Stomach (tissue), 9 donors: Measurements from ENCODE around the gene ZNF783. TPM values are rescaled to one million over a fixed set of nuclear protein-coding genes. Genes with fewer than 3 reads are reported as not detected.

Source experiments
- DNase-seq, 2 donors: peaks; one replicate each; pipeline versions ENCODE4 v3.0.0 to v3.0.0-alpha.2; 2013 to 2019
- H3K27ac ChIP-seq, 5 donors: fragments of 200-600 bp in 4 of 5; sonication (generic) in 4 of 5; one replicate each; pipeline ENCODE4 v1.5.1; 2013 to 2019; ENCODE audit warnings: mild to moderate bottlenecking in 1 of 5, moderate library complexity in 1 of 5
- H3K27me3 ChIP-seq, 3 donors: fragments of 200-600 bp; sonication (generic); one replicate each; pipeline ENCODE4 v1.5.1; 2017 to 2019; ENCODE audit warnings: mixed run types in 1 of 3
- H3K36me3 ChIP-seq, 4 donors: fragments of 200-600 bp; sonication (generic); 1 replicate in 3 of 4; 2 replicates in 1 of 4; pipeline ENCODE4 v1.5.1; 2016 to 2019
- H3K4me1 ChIP-seq, 4 donors: fragments of 200-600 bp; sonication (generic); one replicate each; pipeline ENCODE4 v1.5.1; 2016 to 2019
- H3K4me3 ChIP-seq, 4 donors: fragments of 200-600 bp; sonication (generic) in 3 of 4; one replicate each; pipeline ENCODE4 v1.5.1; 2016 to 2019; ENCODE audit warnings: mild to moderate bottlenecking in 1 of 4
- H3K9me3 ChIP-seq, 4 donors: fragments of 200-600 bp; sonication (generic); one replicate each; pipeline ENCODE4 v1.5.1; 2016 to 2019
- CTCF ChIP-seq, 7 experiments: fragments of 450-650 bp in 4 of 7; fragments of 200-600 bp in 3 of 7; sonication (generic) in 3 of 7; IDR thresholded peaks; one replicate each; pipeline ENCODE4 v1.5.1; 2016 to 2019; ENCODE audit warnings: antibody characterized with exemption in 7 of 7, control low read depth in 2 of 7, mild to moderate bottlenecking in 1 of 7
- EP300 ChIP-seq: sonication (generic); formaldehyde crosslinking; IDR thresholded peaks from one replicate; pipeline ENCODE4 v1.6.1; 2017; ENCODE audit warnings: antibody characterized with exemption
- POLR2A ChIP-seq, 4 donors: fragments of 450-650 bp; IDR thresholded peaks; one replicate each; pipeline ENCODE4 v1.6.1; 2016; ENCODE audit warnings: antibody characterized with exemption in 4 of 4, control low read depth in 2 of 4, mild to moderate bottlenecking in 1 of 4, moderate library complexity in 1 of 4
- POLR2AphosphoS5 ChIP-seq, 3 donors: sonication (generic); formaldehyde crosslinking; IDR thresholded peaks; one replicate each; pipeline ENCODE4 v1.6.1; 2016; ENCODE audit warnings: antibody characterized with exemption in 3 of 3
- WGBS, 5 donors: extraction: QIAGEN DNeasy Blood & Tissue Kit in 3 of 5; methylation state at CpG; one replicate each; pipeline versions ENCODE4 v1.1.5 to v1.1.7; 2013 to 2018; 5-methylcytosine and 5-hydroxymethylcytosine counted together
- intact Hi-C: fragments of 100-400 bp; cut with DNase I; formaldehyde crosslinking; loops from one replicate; pipeline ENCODE4 v1.15.1; 2023; ENCODE audit warnings: low total_unique reads
- polyA plus RNA-seq, 3 donors: library from polyadenylated mRNA; stranded (reverse); fragments of 200-250 nt; gene quantifications; one replicate each; pipeline ENCODE4 v1.2.3, GENCODE V29; 2013
- total RNA-seq, 5 donors: library from RNA; depleted of rRNA; stranded (reverse); fragments of >200 nt; gene quantifications; one replicate each; pipeline versions ENCODE4 v1.1.0 to v1.2.3, GENCODE V29; 2014 to 2016
- donor health status: healthy with polysubstance abuse.
- donor health status: Bipolar disorder and iron deficiency.
- donor health status: healthy.

The ZNF783 gene
- total and polyA plus RNA-seq, 8 donors: 3.7 to 31.2 (median 9.5) TPM

GRCh38 chr7:149300620-149301285 is 38.8 kb downstream of the ZNF783 start:
- WGBS, 5 donors: 43 to 56% (median 48%) methylated on average over 8 of the region's 8 CpGs
- H3K4me1 ChIP-seq: no peaks in the 10 kb centered on the region
- H3K27me3 ChIP-seq: no peaks in the 10 kb centered on the region
- DNase-seq: no peak
- H3K27ac ChIP-seq: no peak overlapping the region
- no peak overlapping the region for H3K4me3 ChIP-seq
- H3K36me3 ChIP-seq: peaks cover 0 to 16% (median 7%) of the 10 kb centered on the region in 4 donors
- no peaks in the 10 kb centered on the region for H3K9me3 ChIP-seq
- intact Hi-C loops: no loop called here
- TF ChIP-seq EP300 (no peak), POLR2AphosphoS5 (IDR thresholded peaks at IDR 0.05) (no peak), POLR2A (IDR thresholded peaks at IDR 0.05) (no peak), CTCF (IDR thresholded peaks at IDR 0.05) (no peak)

GRCh38 chr7:149302222-149302621 is 40.2 kb downstream of the ZNF783 start:
- WGBS, 5 donors: 83 to 94% (median 92%) methylated on average over 12 of the region's 12 CpGs
- H3K4me3 ChIP-seq: no peak overlapping the region
- intact Hi-C loops: no loop called here
- no peak for DNase-seq
- H3K27ac ChIP-seq: no peak overlapping the region
- H3K27me3 ChIP-seq: no peaks in the 10 kb centered on the region
- H3K4me1 ChIP-seq: no peaks in the 10 kb centered on the region
- TF ChIP-seq POLR2A (IDR thresholded peaks at IDR 0.05) (no peak), POLR2AphosphoS5 (IDR thresholded peaks at IDR 0.05) (no peak), EP300 (no peak), CTCF (IDR thresholded peaks at IDR 0.05) (no peak)
- no peaks in the 10 kb centered on the region for H3K9me3 ChIP-seq
- H3K36me3 ChIP-seq: peaks cover 0 to 1% (median 0%) of the 10 kb centered on the region in 4 donors

- H3K4me3 ChIP-seq: no peak overlapping the region
- H3K27me3 ChIP-seq: no peaks in the 10 kb centered on the region
- no peaks in the 10 kb centered on the region for H3K36me3 ChIP-seq
- H3K27ac ChIP-seq: no peak overlapping the region
- no peaks in the 10 kb centered on the region for H3K9me3 ChIP-seq
- no peak for DNase-seq
- H3K4me1 ChIP-seq: no peaks in the 10 kb centered on the region
- 55 to 76% (median 71%) methylated on average over 2 of the region's 2 CpGs for WGBS, 5 donors
- intact Hi-C loops: no loop called here
- TF ChIP-seq EP300 (no peak), POLR2A (IDR thresholded peaks at IDR 0.05) (no peak), POLR2AphosphoS5 (IDR thresholded peaks at IDR 0.05) (no peak), CTCF (IDR thresholded peaks at IDR 0.05) (no peak)
Observed at GRCh38 chr7:149302865-149303264, 40.9 kb downstream of the ZNF783 start.

- 76 to 91% (median 90%) methylated on average over 7 of the region's 7 CpGs for WGBS, 5 donors
- intact Hi-C loops: no loop called here
Observed at GRCh38 chr7:149304006-149304405, 42.0 kb downstream of the ZNF783 start.

GRCh38 chr7:149306854-149307253 is 44.9 kb downstream of the ZNF783 start:
- WGBS, 5 donors: 88 to 92% (median 91%) methylated on average over 4 of the region's 4 CpGs
- H3K27ac ChIP-seq: no peak overlapping the region
- no peak overlapping the region for H3K4me3 ChIP-seq
- no peaks in the 10 kb centered on the region for H3K9me3 ChIP-seq
- H3K36me3 ChIP-seq: no peaks in the 10 kb centered on the region
- TF ChIP-seq POLR2A (IDR thresholded peaks at IDR 0.05): no peak
- TF ChIP-seq POLR2AphosphoS5 (IDR thresholded peaks at IDR 0.05): no peak
- no peak for TF ChIP-seq CTCF (IDR thresholded peaks at IDR 0.05)
- TF ChIP-seq EP300: no peak
- DNase-seq: no peak
- no peaks in the 10 kb centered on the region for H3K4me1 ChIP-seq
- no peaks in the 10 kb centered on the region for H3K27me3 ChIP-seq
- intact Hi-C loops: no loop called here

More at GRCh38 chr7:149304006-149304405, 42.0 kb downstream of the ZNF783 start:
- TF ChIP-seq POLR2AphosphoS5 (IDR thresholded peaks at IDR 0.05): no peak
- Histone ChIP-seq H3K27ac (no peak overlapping the region), H3K9me3 (no peaks in the 10 kb centered on the region), H3K4me1 (no peaks in the 10 kb centered on the region), H3K4me3 (no peak overlapping the region), H3K36me3 (no peaks in the 10 kb centered on the region), H3K27me3 (no peaks in the 10 kb centered on the region)
- DNase-seq: no peak
